HS-5 (cell line): ENCODE data around the gene TIAM1.

Source experiments
- DNase-seq: peaks from one replicate; pipeline ENCODE4 v3.0.0-alpha.2; 2012; ENCODE audit warnings: low read depth

TIAM1 gene

GRCh38 chr21:31332525-31332924, 11.5 kb downstream of the TIAM1 start:
- DNase-seq, result no peak

GRCh38 chr21:31331231-31331630, 12.8 kb downstream of the TIAM1 start:
- no peak for DNase-seq

GRCh38 chr21:31330144-31330483, 13.9 kb downstream of the TIAM1 start:
- no peak for DNase-seq

GRCh38 chr21:31329456-31330143, 14.5 kb downstream of the TIAM1 start:
- no peak for DNase-seq

GRCh38 chr21:31326522-31327242, 17.4 kb downstream of the TIAM1 start:
- DNase-seq, result no peak

GRCh38 chr21:31318971-31319370, 25.1 kb downstream of the TIAM1 start:
- no peak for DNase-seq

GRCh38 chr21:31317688-31318087, 26.4 kb downstream of the TIAM1 start:
- no peak for DNase-seq

- DNase-seq, result peak; percentile 40
Measured at GRCh38 chr21:31316488-31317169, 27.4 kb downstream of the TIAM1 start.

- no peak for DNase-seq
Measured at GRCh38 chr21:31316072-31316471, 28.0 kb downstream of the TIAM1 start.

GRCh38 chr21:31310750-31311149, 33.3 kb downstream of the TIAM1 start:
- no peak for DNase-seq

GRCh38 chr21:31308584-31308983, 35.5 kb downstream of the TIAM1 start:
- no peak for DNase-seq

- DNase-seq, result no peak
Measured at GRCh38 chr21:31305888-31306287, 38.2 kb downstream of the TIAM1 start.

GRCh38 chr21:31299291-31300147, 44.5 kb downstream of the TIAM1 start:
- no peak for DNase-seq

GRCh38 chr21:31298618-31299269, 45.3 kb downstream of the TIAM1 start:
- no peak for DNase-seq

- no peak for DNase-seq
Measured at GRCh38 chr21:31297806-31298205, 46.3 kb downstream of the TIAM1 start.

- no peak for DNase-seq
Measured at GRCh38 chr21:31295676-31296075, 48.4 kb downstream of the TIAM1 start.

- no peak for DNase-seq
Measured at GRCh38 chr21:31294691-31295090, 49.4 kb downstream of the TIAM1 start.

- DNase-seq, result peak; percentile 75
Measured at GRCh38 chr21:31293986-31294385, 50.1 kb downstream of the TIAM1 start.

- DNase-seq, result no peak
Measured at GRCh38 chr21:31290765-31291164, 53.3 kb downstream of the TIAM1 start.

- no peak for DNase-seq
Measured at GRCh38 chr21:31289702-31290101, 54.4 kb downstream of the TIAM1 start.

- DNase-seq, result no peak
Measured at GRCh38 chr21:31288191-31288590, 55.9 kb downstream of the TIAM1 start.

- no peak for DNase-seq
Measured at GRCh38 chr21:31287201-31287600, 56.9 kb downstream of the TIAM1 start.
